Kidney (tissue), 14 donors: Measurements from ENCODE around the gene GSG1L. TPM values are rescaled to one million over a fixed set of nuclear protein-coding genes. Genes with fewer than 3 reads are reported as not detected.

ENCODE experiments used
- DNase-seq, 5 donors: peaks; one replicate each; pipeline ENCODE4 v3.0.0-alpha.2; 2013 to 2020
- FAIRE-seq: peaks from 2 replicates; lab custom pipeline; 2012; peaks lifted over from hg19 to GRCh38; lab: Jason Lieb, UNC
- H3K27ac ChIP-seq, 2 donors: one replicate each; pipeline ENCODE4 v1.7.0; 2013; ENCODE audit warnings: low read depth in 2 of 2, low read length in 2 of 2, inconsistent platforms in 1 of 2
- H3K27me3 ChIP-seq: one replicate; pipeline ENCODE4 v1.7.1; 2013; ENCODE audit warnings: low read length, inconsistent platforms; ENCODE audit not compliant: control insufficient read depth, insufficient read depth
- H3K36me3 ChIP-seq, 3 donors: one replicate each; pipeline versions ENCODE4 v1.7.0 to v1.7.1; 2013; ENCODE audit warnings: low read length in 3 of 3, control low read depth in 1 of 3, inconsistent platforms in 1 of 3; ENCODE audit not compliant: insufficient read depth in 3 of 3, control insufficient read depth in 2 of 3
- H3K4me1 ChIP-seq, 3 donors: one replicate each; pipeline versions ENCODE4 v1.7.0 to v1.7.1; 2013; ENCODE audit warnings: low read length in 3 of 3, inconsistent platforms in 1 of 3, low read depth in 1 of 3; ENCODE audit not compliant: control insufficient read depth in 2 of 3, insufficient read depth in 2 of 3
- H3K4me3 ChIP-seq, 3 donors: one replicate each; pipeline versions ENCODE4 v1.7.0 to v1.8.1; 2013; ENCODE audit warnings: low read length in 3 of 3, control low read depth in 1 of 3, inconsistent platforms in 1 of 3
- H3K9ac ChIP-seq, 3 donors: one replicate each; pipeline versions ENCODE4 v1.7.0 to v1.7.1; 2013; ENCODE audit warnings: low read length in 3 of 3, control low read depth in 1 of 3, inconsistent platforms in 1 of 3
- H3K9me3 ChIP-seq, 3 donors: one replicate each; pipeline versions ENCODE4 v1.7.0 to v1.7.1; 2013; ENCODE audit warnings: low read length in 3 of 3, control low read depth in 1 of 3, inconsistent platforms in 1 of 3; ENCODE audit not compliant: control insufficient read depth in 2 of 3, insufficient read depth in 1 of 3
- intact Hi-C: fragments of 100-400 bp; cut with DNase I; formaldehyde crosslinking; loops from one replicate; pipeline ENCODE4 v1.11.1; 2022
- polyA plus RNA-seq: library from polyadenylated mRNA; stranded (reverse); fragments of 350-450 nt; fragmentation: Illumina TruSeq; extraction: RNeasy Lipid Tissue Mini Kit (QIAGEN cat#74804); gene quantifications from one replicate; pipeline ENCODE4 v1.2.3, GENCODE V29; 2014; ENCODE audit warnings: low read depth, low replicate concordance; ENCODE audit not compliant: insufficient read depth
- total RNA-seq: library from RNA; stranded (reverse); fragmentation: NEBNext Ultra II Directional; extraction: Animal tissue kit (Norgen Biotek cat#: 25700); gene quantifications from one replicate; pipeline ENCODE4 v1.2.1, GENCODE V29; 2021
- TF ChIP-seq, protein P1 (sequence below): IDR thresholded peaks from 3 replicates; pipeline ENCODE4 v1.5.1; 2012; ENCODE audit warnings: mild to moderate bottlenecking, moderate library complexity, borderline replicate concordance; ENCODE audit not compliant: insufficient read depth; ENCODE audit errors: extremely low read depth
- donor health status: control.
- donor health status: control.
- donor health status: control.
- donor health status: control.
- donor health status: control.
- donor health status: DM: yes; HTN: yes; CAD: no.
- donor health status: Normal renal cell carcinoma (clear cell type).

Gene GSG1L
- total and polyA plus RNA-seq, 2 donors from 2014 or later = not detected

DNA sequence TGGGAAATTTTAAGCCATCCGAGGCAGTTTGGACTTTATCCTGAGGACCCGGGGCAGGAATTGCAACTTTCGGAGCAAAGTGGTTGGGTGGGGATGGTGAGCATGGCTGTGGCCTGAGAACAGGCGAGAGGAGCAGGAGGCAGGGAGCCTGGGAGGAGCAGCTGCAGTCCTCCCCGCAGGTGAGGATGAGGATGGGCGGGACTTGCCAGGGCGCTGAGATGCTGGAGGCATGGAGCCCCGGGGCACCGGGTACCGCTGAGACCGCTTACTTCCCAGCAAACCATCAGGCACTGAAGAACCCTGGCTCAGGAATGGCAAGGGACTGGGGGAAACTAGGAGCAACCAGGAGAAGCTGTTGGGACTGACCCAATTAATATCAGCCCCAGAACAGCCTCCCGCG lies 210.8 kb downstream of the GSG1L start:
- intact Hi-C loops = no loop called here
- Histone ChIP-seq H3K27me3 (no peaks in the 10 kb centered on the region), H3K9ac (no peak overlapping the region), H3K4me3 (no peak overlapping the region), H3K27ac (no peak overlapping the region), H3K9me3 (no peaks in the 10 kb centered on the region), H3K4me1 (no peaks in the 10 kb centered on the region), H3K36me3 (no peaks in the 10 kb centered on the region)
- TF ChIP-seq, protein P1, sequence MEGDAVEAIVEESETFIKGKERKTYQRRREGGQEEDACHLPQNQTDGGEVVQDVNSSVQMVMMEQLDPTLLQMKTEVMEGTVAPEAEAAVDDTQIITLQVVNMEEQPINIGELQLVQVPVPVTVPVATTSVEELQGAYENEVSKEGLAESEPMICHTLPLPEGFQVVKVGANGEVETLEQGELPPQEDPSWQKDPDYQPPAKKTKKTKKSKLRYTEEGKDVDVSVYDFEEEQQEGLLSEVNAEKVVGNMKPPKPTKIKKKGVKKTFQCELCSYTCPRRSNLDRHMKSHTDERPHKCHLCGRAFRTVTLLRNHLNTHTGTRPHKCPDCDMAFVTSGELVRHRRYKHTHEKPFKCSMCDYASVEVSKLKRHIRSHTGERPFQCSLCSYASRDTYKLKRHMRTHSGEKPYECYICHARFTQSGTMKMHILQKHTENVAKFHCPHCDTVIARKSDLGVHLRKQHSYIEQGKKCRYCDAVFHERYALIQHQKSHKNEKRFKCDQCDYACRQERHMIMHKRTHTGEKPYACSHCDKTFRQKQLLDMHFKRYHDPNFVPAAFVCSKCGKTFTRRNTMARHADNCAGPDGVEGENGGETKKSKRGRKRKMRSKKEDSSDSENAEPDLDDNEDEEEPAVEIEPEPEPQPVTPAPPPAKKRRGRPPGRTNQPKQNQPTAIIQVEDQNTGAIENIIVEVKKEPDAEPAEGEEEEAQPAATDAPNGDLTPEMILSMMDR = no peak
- no peak for FAIRE-seq
- DNase-seq = no peak

- FAIRE-seq = no peak
- no peak overlapping the region for H3K4me3 ChIP-seq
- H3K27ac ChIP-seq = no peak overlapping the region
- intact Hi-C loops = no loop called here
- TF ChIP-seq, protein P1 = no peak
- no peaks in the 10 kb centered on the region for H3K36me3 ChIP-seq
- no peaks in the 10 kb centered on the region for H3K9me3 ChIP-seq
- H3K27me3 ChIP-seq = no peaks in the 10 kb centered on the region
- no peak overlapping the region for H3K9ac ChIP-seq
- no peaks in the 10 kb centered on the region for H3K4me1 ChIP-seq
- DNase-seq = no peak
These were observed 211.4 kb downstream of the GSG1L start for GRCh38 chr16:27852116-27852515.

DNA sequence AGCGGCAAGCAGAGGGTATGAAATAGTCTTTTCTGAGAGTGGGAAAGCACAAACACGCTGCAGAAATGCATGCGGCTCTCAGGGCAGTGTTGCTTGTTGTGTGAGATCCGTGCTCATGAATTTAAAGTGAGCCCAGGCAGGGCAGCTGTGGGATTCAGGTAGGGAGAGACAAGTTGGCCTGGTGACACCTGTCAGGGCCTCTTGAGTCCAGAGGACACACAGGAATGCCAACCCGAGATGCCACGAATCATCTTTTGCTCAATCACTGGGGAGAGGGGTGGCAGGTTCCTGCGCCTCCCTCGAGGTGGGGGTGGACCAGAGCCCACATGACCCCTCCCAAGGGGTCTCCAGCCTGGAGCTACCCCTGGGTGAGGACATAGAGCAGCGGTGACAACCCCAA lies 211.9 kb downstream of the GSG1L start:
- H3K27ac ChIP-seq = no peak overlapping the region
- no peak overlapping the region for H3K9ac ChIP-seq
- TF ChIP-seq, protein P1 = no peak
- no peaks in the 10 kb centered on the region for H3K27me3 ChIP-seq
- DNase-seq (peak in 1 of 5 donors; percentile 13), FAIRE-seq (no peak)
- H3K4me3 ChIP-seq = no peak overlapping the region
- no peaks in the 10 kb centered on the region for H3K4me1 ChIP-seq
- no peaks in the 10 kb centered on the region for H3K36me3 ChIP-seq
- intact Hi-C loops = no loop called here
- H3K9me3 ChIP-seq = no peaks in the 10 kb centered on the region

DNA sequence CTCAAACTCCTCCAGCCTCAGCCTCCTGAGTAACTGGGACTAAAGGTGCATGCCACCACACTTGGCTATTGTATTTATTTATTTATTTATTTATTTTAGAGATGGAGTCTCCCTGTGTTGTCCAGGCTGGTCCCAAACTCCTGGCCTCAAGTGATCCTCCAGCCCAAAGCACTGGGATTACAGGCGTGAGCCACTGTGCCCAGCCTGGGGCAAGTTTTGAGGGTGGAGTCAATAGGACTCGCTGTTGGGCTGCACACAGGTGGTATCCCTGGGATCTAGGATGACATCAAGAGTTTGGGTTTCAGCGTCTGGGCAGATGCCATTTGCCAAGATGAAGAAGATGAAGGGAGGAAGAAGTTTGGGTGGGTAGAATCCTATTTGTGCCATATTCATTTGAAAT lies 213.9 kb downstream of the GSG1L start:
- Histone ChIP-seq H3K27me3 (no peaks in the 10 kb centered on the region), H3K4me3 (no peak overlapping the region), H3K9me3 (peaks cover 0 to 3% (median 0%) of the 10 kb centered on the region in 3 donors), H3K9ac (no peak overlapping the region), H3K4me1 (no peaks in the 10 kb centered on the region), H3K36me3 (no peaks in the 10 kb centered on the region), H3K27ac (no peak overlapping the region)
- intact Hi-C loops = no loop called here
- no peak for FAIRE-seq
- no peak for DNase-seq
- TF ChIP-seq, protein P1 = no peak
